ENCODE data around the gene BARHL1. TPM values are rescaled to one million over a fixed set of nuclear protein-coding genes. Genes with fewer than 3 reads are reported as not detected.

The BARHL1 gene
- total and polyA plus RNA-seq, 2 experiments from 2014 or later: not detected

DNA sequence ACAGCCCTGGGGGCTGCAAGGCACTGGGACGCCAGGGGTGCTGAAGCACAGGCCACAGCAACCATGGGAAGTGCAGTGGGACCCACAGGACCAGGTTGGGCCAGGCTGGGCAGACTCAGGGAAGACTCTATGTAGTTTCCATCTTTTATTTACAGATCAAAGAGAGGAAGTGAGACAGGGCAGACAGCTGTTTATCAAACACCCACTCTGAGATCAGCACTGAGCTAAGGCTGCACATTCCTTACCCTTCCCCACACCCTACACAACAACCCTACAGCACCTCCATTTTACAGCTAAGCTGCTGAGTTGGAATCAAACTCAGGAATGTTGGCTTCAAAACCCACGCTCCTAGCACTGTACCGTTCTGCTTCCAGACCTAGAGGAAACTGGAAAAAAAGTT lies 19.8 kb downstream of the BARHL1 start (continued):
- TF ChIP-seq ZNF462 (CRISPR knock-in tag; IDR thresholded peaks at IDR 0.05) (no peak), POLR2AphosphoS5 (IDR thresholded peaks at IDR 0.05; ENCODE audit: low read depth) (no peak), EZH2 (IDR thresholded peaks at IDR 0.05; ENCODE audit: low read depth, unreplicated experiment) (no peak), STAT1 (IDR thresholded peaks at IDR 0.05; ENCODE audit: unreplicated experiment) (no peak), EZH2phosphoT487 (IDR thresholded peaks at IDR 0.05; ENCODE audit: unreplicated experiment) (no peak), CREB1 (CRISPR knock-in tag; IDR thresholded peaks at IDR 0.05; ENCODE audit: low read depth) (no peak)
- TF ChIP-seq, protein P1, sequence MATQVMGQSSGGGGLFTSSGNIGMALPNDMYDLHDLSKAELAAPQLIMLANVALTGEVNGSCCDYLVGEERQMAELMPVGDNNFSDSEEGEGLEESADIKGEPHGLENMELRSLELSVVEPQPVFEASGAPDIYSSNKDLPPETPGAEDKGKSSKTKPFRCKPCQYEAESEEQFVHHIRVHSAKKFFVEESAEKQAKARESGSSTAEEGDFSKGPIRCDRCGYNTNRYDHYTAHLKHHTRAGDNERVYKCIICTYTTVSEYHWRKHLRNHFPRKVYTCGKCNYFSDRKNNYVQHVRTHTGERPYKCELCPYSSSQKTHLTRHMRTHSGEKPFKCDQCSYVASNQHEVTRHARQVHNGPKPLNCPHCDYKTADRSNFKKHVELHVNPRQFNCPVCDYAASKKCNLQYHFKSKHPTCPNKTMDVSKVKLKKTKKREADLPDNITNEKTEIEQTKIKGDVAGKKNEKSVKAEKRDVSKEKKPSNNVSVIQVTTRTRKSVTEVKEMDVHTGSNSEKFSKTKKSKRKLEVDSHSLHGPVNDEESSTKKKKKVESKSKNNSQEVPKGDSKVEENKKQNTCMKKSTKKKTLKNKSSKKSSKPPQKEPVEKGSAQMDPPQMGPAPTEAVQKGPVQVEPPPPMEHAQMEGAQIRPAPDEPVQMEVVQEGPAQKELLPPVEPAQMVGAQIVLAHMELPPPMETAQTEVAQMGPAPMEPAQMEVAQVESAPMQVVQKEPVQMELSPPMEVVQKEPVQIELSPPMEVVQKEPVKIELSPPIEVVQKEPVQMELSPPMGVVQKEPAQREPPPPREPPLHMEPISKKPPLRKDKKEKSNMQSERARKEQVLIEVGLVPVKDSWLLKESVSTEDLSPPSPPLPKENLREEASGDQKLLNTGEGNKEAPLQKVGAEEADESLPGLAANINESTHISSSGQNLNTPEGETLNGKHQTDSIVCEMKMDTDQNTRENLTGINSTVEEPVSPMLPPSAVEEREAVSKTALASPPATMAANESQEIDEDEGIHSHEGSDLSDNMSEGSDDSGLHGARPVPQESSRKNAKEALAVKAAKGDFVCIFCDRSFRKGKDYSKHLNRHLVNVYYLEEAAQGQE (IDR thresholded peaks at IDR 0.05; ENCODE audit: unreplicated experiment): no peak
